HG03139 (cell line): ENCODE results near the gene PLPPR4.
"Not testable (repeated sequence)": the region's sequence is repeated elsewhere in the genome, so short reads cannot be mapped to it uniquely, and the experiment has no call there.

Experiments
- ATAC-seq: cut with Tn5 transposase; IDR thresholded peaks from one replicate; pipeline ENCODE4 v1.9.1; 2021; ENCODE audit not compliant: unreplicated experiment

PLPPR4 gene

GRCh38 chr1:99266726-99267125 lies 2.4 kb downstream of the PLPPR4 start:
- ATAC-seq, result no peak

- ATAC-seq, result no peak
Measured at GRCh38 chr1:99268021-99268420, 3.7 kb downstream of the PLPPR4 start.

GRCh38 chr1:99269321-99269720 lies 5.0 kb downstream of the PLPPR4 start:
- ATAC-seq, result no peak

- no peak for ATAC-seq
Measured at GRCh38 chr1:99270646-99271045, 6.4 kb downstream of the PLPPR4 start.

- no peak for ATAC-seq
Measured at GRCh38 chr1:99271249-99271648, 7.0 kb downstream of the PLPPR4 start.

- ATAC-seq, result no peak
Measured at GRCh38 chr1:99277066-99277465, 12.8 kb downstream of the PLPPR4 start.

GRCh38 chr1:99279525-99279924 lies 15.2 kb downstream of the PLPPR4 start:
- ATAC-seq, result no peak

- ATAC-seq, result no peak
Measured at GRCh38 chr1:99281105-99281504, 16.8 kb downstream of the PLPPR4 start.

GRCh38 chr1:99282536-99282935 lies 18.2 kb downstream of the PLPPR4 start:
- ATAC-seq, result no peak

- ATAC-seq, result not testable (repeated sequence)
Measured at GRCh38 chr1:99283521-99283920, 19.2 kb downstream of the PLPPR4 start.

GRCh38 chr1:99292886-99293285 lies 28.6 kb downstream of the PLPPR4 start:
- no peak for ATAC-seq

GRCh38 chr1:99297923-99298322 lies 33.6 kb downstream of the PLPPR4 start:
- no peak for ATAC-seq

GRCh38 chr1:99304725-99305282 lies 40.5 kb downstream of the PLPPR4 start:
- ATAC-seq, result no peak

- ATAC-seq, result no peak
Measured at GRCh38 chr1:99305626-99306025, 41.3 kb downstream of the PLPPR4 start.

- ATAC-seq, result no peak
Measured at GRCh38 chr1:99306056-99306455, 41.8 kb downstream of the PLPPR4 start.

- ATAC-seq, result no peak
Measured at GRCh38 chr1:99306644-99307043, 42.4 kb downstream of the PLPPR4 start.

GRCh38 chr1:99315305-99315704 lies 51.0 kb downstream of the PLPPR4 start:
- ATAC-seq, result no peak

GRCh38 chr1:99326215-99326949 lies 62.1 kb downstream of the PLPPR4 start:
- no peak for ATAC-seq

- ATAC-seq, result no peak
Measured at GRCh38 chr1:99327357-99327756, 63.1 kb downstream of the PLPPR4 start.

GRCh38 chr1:99328171-99328570 lies 63.9 kb downstream of the PLPPR4 start:
- ATAC-seq, result no peak

- no peak for ATAC-seq
Measured at GRCh38 chr1:99331083-99331482, 66.8 kb downstream of the PLPPR4 start.

- ATAC-seq, result no peak
Measured at GRCh38 chr1:99331636-99332035, 67.3 kb downstream of the PLPPR4 start.

- no peak for ATAC-seq
Measured at GRCh38 chr1:99332561-99332960, 68.3 kb downstream of the PLPPR4 start.
